Activated CD4-positive, alpha-beta T cell treated with anti-CD3 and anti-CD28 coated beads, Interleukin-2, amount 10 ng/mL, durations not matched to agents 7 days and 5 days (primary cell): ENCODE results near the gene ZNF532. TPM values are rescaled to one million over a fixed set of nuclear protein-coding genes. Genes with fewer than 3 reads are reported as not detected.

Experiments used
- CTCF ChIA-PET: fragments of 350-600 bp; sonication (Branson Sonifier 250); formaldehyde crosslinking; loops from one replicate; lab custom pipeline; 2021; ENCODE audit warnings: antibody characterized with exemption; lab: Charles Lee
- POLR2A ChIA-PET: fragments of 350-600 bp; sonication (Branson Sonifier 250); formaldehyde crosslinking; loops from one replicate; lab custom pipeline; 2021; ENCODE audit warnings: antibody characterized with exemption; lab: Charles Lee
- DNase-seq: peaks from one replicate; pipeline ENCODE4 v3.0.0-alpha.2; 2020
- H3K27ac Mint-ChIP-seq: one replicate; pipeline ENCODE4 v1.8.0; 2021; ENCODE audit warnings: mild to moderate bottlenecking, moderate library complexity, mixed read lengths
- H3K27me3 Mint-ChIP-seq: one replicate; pipeline ENCODE4 v1.8.0; 2021; ENCODE audit warnings: mixed read lengths
- H3K36me3 Mint-ChIP-seq: one replicate; pipeline ENCODE4 v1.8.0; 2021; ENCODE audit warnings: low read depth, mixed read lengths
- H3K4me1 Mint-ChIP-seq: one replicate; pipeline ENCODE4 v1.8.0; 2021; ENCODE audit warnings: mixed read lengths
- H3K4me3 Mint-ChIP-seq: one replicate; pipeline ENCODE4 v1.8.0; 2021; ENCODE audit warnings: mild to moderate bottlenecking, moderate library complexity, mixed read lengths
- H3K9me3 Mint-ChIP-seq: one replicate; pipeline ENCODE4 v1.8.0; 2021; ENCODE audit warnings: mixed read lengths
- total RNA-seq, 2 experiments: library from RNA; stranded (reverse); gene quantifications; one replicate each; pipeline ENCODE4 v1.2.3, GENCODE V29; 2021

The ZNF532 gene
- total RNA-seq, 2 experiments from 2014 or later = 2.7 to 2.8 TPM

GRCh38 chr18:59005262-59005661 is 140.6 kb downstream of the ZNF532 start:
- peaks cover 1% of the 10 kb centered on the region for H3K27me3 Mint-ChIP-seq
- CTCF ChIA-PET = interaction anchor here (0.6 kb wide), 1 partner anchor 156 kb away, joined by 3 read pairs; no protein-coding TSS in a partner anchor
- POLR2A ChIA-PET = no interaction called here
- H3K36me3 Mint-ChIP-seq = no peaks in the 10 kb centered on the region
- DNase-seq = no peak
- H3K4me3 Mint-ChIP-seq = no peak overlapping the region
- no peaks in the 10 kb centered on the region for H3K4me1 Mint-ChIP-seq
- no peaks in the 10 kb centered on the region for H3K9me3 Mint-ChIP-seq
- H3K27ac Mint-ChIP-seq = no peak overlapping the region

DNA sequence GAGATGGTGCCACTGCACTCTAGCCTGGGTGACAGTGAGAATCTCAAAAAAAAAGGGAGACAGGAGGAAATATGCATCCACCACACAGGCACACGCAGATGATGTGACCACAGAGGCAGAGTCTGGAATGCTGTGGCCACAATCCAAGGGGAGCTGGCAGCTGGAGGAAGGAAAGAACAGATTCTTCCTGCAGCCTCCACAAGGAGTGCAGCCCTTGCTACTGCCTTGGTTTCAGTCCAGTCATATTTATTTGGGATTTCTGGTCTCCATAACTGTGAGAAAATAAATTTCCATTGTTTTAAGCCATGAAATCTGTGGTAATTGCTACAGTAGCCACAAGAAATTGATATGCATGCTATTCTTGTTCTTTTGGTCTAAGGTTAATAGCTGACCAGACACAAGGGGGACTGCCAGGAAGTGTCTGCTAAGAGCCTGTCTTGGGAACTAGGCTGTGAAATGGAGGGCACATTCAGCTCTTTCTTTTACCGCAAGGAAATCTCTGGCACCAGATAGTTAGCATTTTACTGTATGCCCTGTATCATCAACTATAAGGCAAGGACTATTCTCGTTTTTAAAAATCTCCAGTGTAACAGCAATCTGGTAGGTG is 141.9 kb downstream of the ZNF532 start:
- Mint-ChIP-seq H3K4me1 (no peaks in the 10 kb centered on the region), H3K27me3 (peaks cover 1% of the 10 kb centered on the region), H3K4me3 (no peak overlapping the region), H3K27ac (no peak overlapping the region), H3K36me3 (no peaks in the 10 kb centered on the region), H3K9me3 (no peaks in the 10 kb centered on the region)
- ChIA-PET CTCF (interaction anchor here (1.7 kb wide), 1 partner anchor 12 kb away, joined by 4 read pairs; no protein-coding TSS in a partner anchor), POLR2A (no interaction called here)
- no peak for DNase-seq

DNA sequence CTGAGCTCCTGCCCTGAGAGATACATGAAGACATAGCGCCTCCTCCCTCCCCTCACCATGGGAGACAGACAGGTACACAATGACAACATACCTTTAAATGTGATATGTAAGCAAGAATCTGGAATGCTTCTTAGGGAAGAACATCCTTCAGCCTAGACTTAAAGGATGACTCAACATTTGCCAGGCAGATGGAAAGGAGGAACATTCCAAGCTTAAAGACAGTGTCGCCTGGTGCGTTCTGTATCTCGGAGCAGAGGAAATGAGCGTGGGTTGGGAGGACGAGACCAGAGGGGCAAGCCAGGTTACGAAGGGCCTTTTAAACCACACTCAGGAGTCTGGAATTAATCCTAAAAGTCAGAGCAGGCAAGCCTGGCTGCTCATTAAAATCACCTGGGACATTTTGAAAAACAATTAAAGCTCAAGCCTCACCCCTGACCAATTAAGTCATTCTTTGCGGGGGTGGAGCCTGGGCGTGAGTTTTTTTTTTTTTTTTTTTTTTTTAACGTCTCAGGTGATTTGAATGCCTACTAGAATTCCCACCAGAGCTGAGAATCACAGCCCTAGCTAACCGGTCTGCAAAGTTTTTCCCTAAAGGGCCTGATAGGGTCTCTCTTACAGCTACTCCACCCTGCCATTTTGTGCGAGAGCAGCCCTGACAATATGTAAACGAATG is 143.8 kb downstream of the ZNF532 start:
- H3K9me3 Mint-ChIP-seq = no peaks in the 10 kb centered on the region
- H3K4me1 Mint-ChIP-seq = no peaks in the 10 kb centered on the region
- H3K36me3 Mint-ChIP-seq = no peaks in the 10 kb centered on the region
- H3K4me3 Mint-ChIP-seq = no peak overlapping the region
- no peak for DNase-seq
- ChIA-PET POLR2A (no interaction called here), CTCF (interaction anchor here (0.6 kb wide), 1 partner anchor 947 kb away, joined by 3 read pairs; no protein-coding TSS in a partner anchor)
- peaks cover 3% of the 10 kb centered on the region for H3K27me3 Mint-ChIP-seq
- no peak overlapping the region for H3K27ac Mint-ChIP-seq

GRCh38 chr18:59009846-59010245 is 145.2 kb downstream of the ZNF532 start:
- Mint-ChIP-seq H3K4me3 (no peak overlapping the region), H3K27me3 (peaks cover 7% of the 10 kb centered on the region), H3K36me3 (no peaks in the 10 kb centered on the region), H3K27ac (no peak overlapping the region), H3K9me3 (no peaks in the 10 kb centered on the region), H3K4me1 (no peaks in the 10 kb centered on the region)
- CTCF ChIA-PET = interaction anchor here (1.2 to 1.7 kb wide), 2 partner anchors 10 to 13 kb away, joined by 3 to 4 read pairs; no protein-coding TSS in a partner anchor
- DNase-seq = no peak
- POLR2A ChIA-PET = no interaction called here

- ChIA-PET POLR2A (no interaction called here), CTCF (interaction anchor here (1.2 to 1.7 kb wide), 2 partner anchors 8 to 11 kb away, joined by 3 to 4 read pairs; no protein-coding TSS in a partner anchor)
- H3K9me3 Mint-ChIP-seq = no peaks in the 10 kb centered on the region
- no peak overlapping the region for H3K4me3 Mint-ChIP-seq
- no peaks in the 10 kb centered on the region for H3K36me3 Mint-ChIP-seq
- no peak overlapping the region for H3K27ac Mint-ChIP-seq
- no peaks in the 10 kb centered on the region for H3K4me1 Mint-ChIP-seq
- no peak for DNase-seq
- H3K27me3 Mint-ChIP-seq = peaks cover 11% of the 10 kb centered on the region
Observed at GRCh38 chr18:59011289-59011688, 146.6 kb downstream of the ZNF532 start.

DNA sequence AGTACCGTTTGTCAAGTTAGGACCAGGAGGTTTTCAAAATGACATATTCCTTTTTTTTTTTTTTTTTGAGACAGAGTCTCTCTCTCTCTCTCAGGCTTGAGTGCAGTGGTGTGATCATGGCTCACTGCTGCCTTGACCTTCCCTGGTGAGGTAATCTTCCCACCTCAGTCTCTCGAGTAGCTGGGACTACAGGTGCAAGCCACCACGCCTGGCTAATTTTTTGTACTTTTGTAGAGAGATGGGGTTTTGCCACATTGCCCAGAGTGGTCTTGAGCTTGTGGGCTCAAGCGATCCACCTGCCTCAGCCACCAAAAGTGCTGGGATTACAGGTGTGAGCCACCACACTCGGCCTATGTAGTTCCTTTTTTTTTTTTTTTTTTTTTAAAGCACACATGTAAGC is 147.1 kb downstream of the ZNF532 start:
- no peaks in the 10 kb centered on the region for H3K9me3 Mint-ChIP-seq
- POLR2A ChIA-PET = no interaction called here
- H3K4me3 Mint-ChIP-seq = no peak overlapping the region
- no peak overlapping the region for H3K27ac Mint-ChIP-seq
- no peak for DNase-seq
- CTCF ChIA-PET = interaction anchor here (0.7 to 1.7 kb wide), 2 partner anchors 8 to 1390 kb away, joined by 3 to 4 read pairs; no protein-coding TSS in a partner anchor
- no peaks in the 10 kb centered on the region for H3K36me3 Mint-ChIP-seq
- peaks cover 10% of the 10 kb centered on the region for H3K27me3 Mint-ChIP-seq
- no peaks in the 10 kb centered on the region for H3K4me1 Mint-ChIP-seq

- Mint-ChIP-seq H3K27ac (no peak overlapping the region), H3K36me3 (no peaks in the 10 kb centered on the region), H3K27me3 (peaks cover 14% of the 10 kb centered on the region), H3K4me1 (no peaks in the 10 kb centered on the region), H3K9me3 (peaks cover 2% of the 10 kb centered on the region), H3K4me3 (no peak overlapping the region)
- ChIA-PET POLR2A (no interaction called here), CTCF (interaction anchor here (2.4 kb wide), 1 partner anchor 11 kb away, joined by 6 read pairs; no protein-coding TSS in a partner anchor)
- DNase-seq = no peak
Observed at GRCh38 chr18:59012815-59013705, 148.4 kb downstream of the ZNF532 start.

GRCh38 chr18:59013744-59014143 is 149.1 kb downstream of the ZNF532 start:
- peaks cover 2% of the 10 kb centered on the region for H3K9me3 Mint-ChIP-seq
- CTCF ChIA-PET = interaction anchor here (0.7 to 2.4 kb wide), 2 partner anchors 10 to 295 kb away, joined by 3 to 6 read pairs; no protein-coding TSS in a partner anchor

DNA sequence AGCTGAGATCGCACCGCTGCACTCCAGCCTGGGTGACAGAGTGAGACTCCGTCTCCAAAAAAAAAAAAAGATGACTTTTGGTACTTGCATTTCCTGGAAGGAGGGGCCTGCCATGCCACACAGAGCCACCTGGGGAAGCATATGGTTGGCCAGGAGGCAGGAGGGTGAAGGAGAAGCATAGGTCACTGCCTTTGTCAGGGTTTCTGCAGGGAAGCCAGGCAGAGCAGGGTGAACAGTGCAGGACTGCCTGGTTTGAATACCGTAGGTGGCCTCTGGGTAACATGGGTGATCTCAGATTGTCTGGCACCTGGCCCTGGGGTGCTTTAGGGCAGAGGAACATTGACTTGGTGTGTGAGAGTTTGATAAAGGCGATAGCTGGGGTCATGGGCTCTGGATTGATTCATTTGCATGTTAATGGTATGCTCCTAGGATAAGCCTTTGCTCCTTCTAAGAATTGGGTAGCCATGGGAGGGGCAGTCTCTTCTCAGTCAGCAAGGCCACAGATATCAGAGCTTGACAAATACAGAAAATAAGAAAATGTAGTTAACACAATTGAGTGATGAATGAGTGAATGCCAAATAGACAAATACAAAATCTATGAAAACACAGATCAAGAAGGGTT is 151.0 kb downstream of the ZNF532 start:
- CTCF ChIA-PET = no interaction called here
- no peaks in the 10 kb centered on the region for H3K4me1 Mint-ChIP-seq
- H3K36me3 Mint-ChIP-seq = no peaks in the 10 kb centered on the region
- H3K9me3 Mint-ChIP-seq = peaks cover 2% of the 10 kb centered on the region
- DNase-seq = no peak
- no peak overlapping the region for H3K27ac Mint-ChIP-seq
- POLR2A ChIA-PET = no interaction called here
- H3K27me3 Mint-ChIP-seq = peaks cover 21% of the 10 kb centered on the region
- no peak overlapping the region for H3K4me3 Mint-ChIP-seq

More at GRCh38 chr18:59013744-59014143, 149.1 kb downstream of the ZNF532 start:
- Mint-ChIP-seq H3K27me3 (peaks cover 18% of the 10 kb centered on the region), H3K36me3 (no peaks in the 10 kb centered on the region), H3K4me3 (no peak overlapping the region), H3K4me1 (no peaks in the 10 kb centered on the region), H3K27ac (no peak overlapping the region)
- DNase-seq = no peak
- POLR2A ChIA-PET = no interaction called here

- no peak overlapping the region for H3K4me3 Mint-ChIP-seq
- no peaks in the 10 kb centered on the region for H3K36me3 Mint-ChIP-seq
- no peaks in the 10 kb centered on the region for H3K4me1 Mint-ChIP-seq
- peaks cover 18% of the 10 kb centered on the region for H3K27me3 Mint-ChIP-seq
- POLR2A ChIA-PET = no interaction called here
- CTCF ChIA-PET = no interaction called here
- no peak overlapping the region for H3K27ac Mint-ChIP-seq
- no peak for DNase-seq
- H3K9me3 Mint-ChIP-seq = peaks cover 2% of the 10 kb centered on the region
Observed at GRCh38 chr18:59021500-59021899, 156.8 kb downstream of the ZNF532 start.

DNA sequence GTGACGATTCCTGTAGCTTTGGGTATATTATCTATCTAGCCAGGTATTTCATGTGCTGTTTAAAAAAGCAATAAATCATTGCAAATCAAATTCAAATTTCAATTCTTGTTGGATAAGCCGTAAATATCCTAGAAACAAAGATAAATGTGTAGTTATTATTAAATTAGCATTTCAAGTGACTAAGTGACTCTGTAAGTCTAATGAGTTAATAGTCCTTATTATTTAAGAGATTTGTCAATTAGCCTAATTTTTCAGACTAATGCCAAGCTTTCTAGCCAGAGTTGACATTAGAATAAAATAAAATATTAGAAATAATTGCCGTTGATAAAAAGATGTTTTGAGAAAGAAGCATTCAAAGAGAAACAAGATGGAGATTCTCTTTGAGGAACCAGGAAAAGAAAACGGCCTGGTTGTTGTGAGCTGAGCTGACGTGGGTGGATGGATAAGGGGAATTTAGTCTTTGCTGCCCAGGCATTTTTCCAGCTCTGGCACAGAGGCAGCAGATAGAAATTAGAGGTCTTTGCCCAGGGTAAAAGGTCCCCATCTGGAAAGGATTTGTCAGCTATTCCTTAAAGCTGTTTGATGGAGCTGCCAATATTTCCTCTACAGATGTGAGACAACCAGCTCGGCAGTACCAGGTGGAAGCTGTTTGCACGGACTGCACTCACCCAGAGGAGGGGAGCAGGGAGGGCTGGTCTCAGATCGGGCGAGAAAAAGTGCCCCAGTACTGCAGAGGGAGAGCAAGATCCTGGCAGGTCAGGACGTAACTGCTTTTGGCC is 157.7 kb downstream of the ZNF532 start:
- ChIA-PET POLR2A (no interaction called here), CTCF (interaction anchor here (0.6 kb wide), 1 partner anchor 12 kb away, joined by 3 read pairs; no protein-coding TSS in a partner anchor)
- DNase-seq = no peak
- Mint-ChIP-seq H3K4me1 (no peaks in the 10 kb centered on the region), H3K36me3 (no peaks in the 10 kb centered on the region), H3K9me3 (peaks cover under 1% of the 10 kb centered on the region), H3K27me3 (peaks cover 16% of the 10 kb centered on the region), H3K27ac (no peak overlapping the region), H3K4me3 (no peak overlapping the region)
